Non-pigmented ciliary epithelial cell (primary cell): ENCODE results near the gene AP5Z1.

ENCODE experiments used
- DNase-seq: peaks from one replicate; pipeline ENCODE4 v3.0.0-alpha.2; 2010; ENCODE audit warnings: low read depth

The AP5Z1 gene

GRCh38 chr7:4822677-4823076, 47.3 kb downstream of the AP5Z1 start:
- DNase-seq, result no peak

GRCh38 chr7:4823441-4824119, 48.2 kb downstream of the AP5Z1 start:
- DNase-seq, result no peak

GRCh38 chr7:4824120-4824775, 48.8 kb downstream of the AP5Z1 start:
- DNase-seq, result no peak

GRCh38 chr7:4825081-4825480, 49.7 kb downstream of the AP5Z1 start:
- no peak for DNase-seq

GRCh38 chr7:4828720-4829383, 53.4 kb downstream of the AP5Z1 start:
- no peak for DNase-seq

- DNase-seq, result no peak
These were observed 54.8 kb downstream of the AP5Z1 start for GRCh38 chr7:4830176-4830575.

- no peak for DNase-seq
These were observed 56.5 kb downstream of the AP5Z1 start for GRCh38 chr7:4831723-4832495.

GRCh38 chr7:4832711-4833110, 57.3 kb downstream of the AP5Z1 start:
- DNase-seq, result no peak

- no peak for DNase-seq
These were observed 57.8 kb downstream of the AP5Z1 start for GRCh38 chr7:4833176-4833575.

- no peak for DNase-seq
These were observed 58.5 kb downstream of the AP5Z1 start for GRCh38 chr7:4833691-4834600.

GRCh38 chr7:4834601-4835397, 59.4 kb downstream of the AP5Z1 start:
- DNase-seq, result no peak

GRCh38 chr7:4835398-4836205, 60.2 kb downstream of the AP5Z1 start:
- DNase-seq, result no peak

GRCh38 chr7:4836206-4836661, 60.8 kb downstream of the AP5Z1 start:
- DNase-seq, result no peak

GRCh38 chr7:4837041-4837802, 61.8 kb downstream of the AP5Z1 start:
- no peak for DNase-seq

GRCh38 chr7:4837803-4838625, 62.6 kb downstream of the AP5Z1 start:
- no peak for DNase-seq

GRCh38 chr7:4838626-4839334, 63.4 kb downstream of the AP5Z1 start:
- DNase-seq, result no peak

GRCh38 chr7:4840079-4840501, 64.7 kb downstream of the AP5Z1 start:
- no peak for DNase-seq
